Activated CD4-positive, alpha-beta T cell treated with anti-CD3 and anti-CD28 coated beads for 36 hours (primary cell): ENCODE results near the gene NMNAT2. TPM values are rescaled to one million over a fixed set of nuclear protein-coding genes. Genes with fewer than 3 reads are reported as not detected.
"Not testable (repeated sequence)": the region's sequence is repeated elsewhere in the genome, so short reads cannot be mapped to it uniquely, and the experiment has no call there.

Experiments
- ATAC-seq: fragments of 200-7000 bp; cut with Tn5 transposase; one replicate; pipeline ENCODE4 v1.10.0; 2021; ENCODE audit warnings: mild to moderate bottlenecking, moderate library complexity
- CTCF ChIA-PET: fragments of 350-600 bp; sonication (Branson Sonifier 250); formaldehyde crosslinking; loops from one replicate; lab custom pipeline; 2021; ENCODE audit warnings: antibody characterized with exemption; lab: Charles Lee
- POLR2A ChIA-PET: fragments of 350-600 bp; sonication (Branson Sonifier 250); formaldehyde crosslinking; loops from one replicate; lab custom pipeline; 2021; ENCODE audit warnings: antibody characterized with exemption, inconsistent platforms; lab: Charles Lee
- DNase-seq: peaks from one replicate; pipeline ENCODE4 v3.0.0-alpha.2; 2020
- H3K27ac Mint-ChIP-seq: one replicate; pipeline ENCODE4 v1.8.0; 2021; ENCODE audit warnings: mixed read lengths
- H3K27me3 Mint-ChIP-seq: one replicate; pipeline ENCODE4 v1.8.0; 2021; ENCODE audit warnings: mixed read lengths
- H3K36me3 Mint-ChIP-seq: one replicate; pipeline ENCODE4 v1.8.0; 2021; ENCODE audit warnings: low read depth, mixed read lengths
- H3K4me1 Mint-ChIP-seq: one replicate; pipeline ENCODE4 v1.8.0; 2021; ENCODE audit warnings: mixed read lengths
- H3K4me3 Mint-ChIP-seq: one replicate; pipeline ENCODE4 v1.8.0; 2021; ENCODE audit warnings: mild to moderate bottlenecking, moderate library complexity, mixed read lengths
- H3K9me3 Mint-ChIP-seq: one replicate; pipeline ENCODE4 v1.8.0; 2021; ENCODE audit warnings: low read depth, mixed read lengths
- intact Hi-C, 2 experiments: fragments of 100-400 bp; cut with DNase I in 1 of 2; cut with micrococcal nuclease in 1 of 2; formaldehyde crosslinking; loops; one replicate each; pipeline versions ENCODE4 v1.14.2 to v1.15.1; 2022 to 2024; cut with DNase I, micrococcal nuclease
- total RNA-seq, 2 experiments: library from RNA; stranded (reverse); gene quantifications; one replicate each; pipeline ENCODE4 v1.2.3, GENCODE V29; 2021

NMNAT2 gene
- total RNA-seq, 2 experiments from 2014 or later: not detected

GRCh38 chr1:183273984-183274383 lies 144.2 kb downstream of the NMNAT2 start:
- H3K4me3 Mint-ChIP-seq, ATAC-seq, H3K9me3 Mint-ChIP-seq, H3K36me3 Mint-ChIP-seq, H3K4me1 Mint-ChIP-seq, H3K27me3 Mint-ChIP-seq, intact Hi-C loops, H3K27ac Mint-ChIP-seq, POLR2A ChIA-PET, DNase-seq: not testable (repeated sequence)
- CTCF ChIA-PET: interaction anchor here (0.8 kb wide), 1 partner anchor 9 kb away, joined by 4 read pairs; no protein-coding TSS in a partner anchor

- no peaks in the 10 kb centered on the region for H3K36me3 Mint-ChIP-seq
- CTCF ChIA-PET: interaction anchor here (0.8 to 1.4 kb wide), 2 partner anchors 8 to 10 kb away, joined by 3 to 4 read pairs; no protein-coding TSS in a partner anchor
- ATAC-seq: no peak
- POLR2A ChIA-PET: no interaction called here
- no peaks in the 10 kb centered on the region for H3K9me3 Mint-ChIP-seq
- H3K4me3 Mint-ChIP-seq: no peak overlapping the region
- intact Hi-C loops: no loop called here
- H3K27ac Mint-ChIP-seq: no peak overlapping the region
- peaks cover 2% of the 10 kb centered on the region for H3K27me3 Mint-ChIP-seq
- H3K4me1 Mint-ChIP-seq: no peaks in the 10 kb centered on the region
- DNase-seq: no peak
Measured at GRCh38 chr1:183273300-183273699, 144.9 kb downstream of the NMNAT2 start.

GRCh38 chr1:183272390-183272848 lies 145.8 kb downstream of the NMNAT2 start:
- no peaks in the 10 kb centered on the region for H3K36me3 Mint-ChIP-seq
- DNase-seq (no peak), ATAC-seq (no peak)
- H3K9me3 Mint-ChIP-seq: no peaks in the 10 kb centered on the region
- CTCF ChIA-PET: interaction anchor here (1.4 kb wide), 1 partner anchor 9 kb away, joined by 3 read pairs; no protein-coding TSS in a partner anchor
- peaks cover 2% of the 10 kb centered on the region for H3K27me3 Mint-ChIP-seq
- H3K27ac Mint-ChIP-seq: no peak overlapping the region
- intact Hi-C loops: no loop called here
- no peak overlapping the region for H3K4me3 Mint-ChIP-seq
- no peaks in the 10 kb centered on the region for H3K4me1 Mint-ChIP-seq
- POLR2A ChIA-PET: no interaction called here

GRCh38 chr1:183270541-183271141 lies 147.5 kb downstream of the NMNAT2 start:
- DNase-seq (no peak), ATAC-seq (no peak)
- Mint-ChIP-seq H3K4me1 (no peaks in the 10 kb centered on the region), H3K36me3 (no peaks in the 10 kb centered on the region), H3K4me3 (no peak overlapping the region), H3K9me3 (no peaks in the 10 kb centered on the region), H3K27ac (no peak overlapping the region), H3K27me3 (peaks cover 6% of the 10 kb centered on the region)
- intact Hi-C loops: no loop called here
- ChIA-PET POLR2A (no interaction called here), CTCF (interaction anchor here (0.7 kb wide), 1 partner anchor 61 kb away, joined by 3 read pairs; no protein-coding TSS in a partner anchor)

- no peak overlapping the region for H3K27ac Mint-ChIP-seq
- H3K4me1 Mint-ChIP-seq: no peaks in the 10 kb centered on the region
- ATAC-seq: no peak
- no peak for DNase-seq
- H3K9me3 Mint-ChIP-seq: no peaks in the 10 kb centered on the region
- H3K27me3 Mint-ChIP-seq: peaks cover 10% of the 10 kb centered on the region
- intact Hi-C loops: no loop called here
- no peaks in the 10 kb centered on the region for H3K36me3 Mint-ChIP-seq
- POLR2A ChIA-PET: no interaction called here
- no peak overlapping the region for H3K4me3 Mint-ChIP-seq
- CTCF ChIA-PET: no interaction called here
Measured at GRCh38 chr1:183267646-183268431, 150.3 kb downstream of the NMNAT2 start.

GRCh38 chr1:183263886-183264602 lies 154.1 kb downstream of the NMNAT2 start:
- H3K36me3 Mint-ChIP-seq: no peaks in the 10 kb centered on the region
- DNase-seq (no peak), ATAC-seq (no peak)
- ChIA-PET CTCF (no interaction called here), POLR2A (no interaction called here)
- H3K4me3 Mint-ChIP-seq: no peak overlapping the region
- H3K27me3 Mint-ChIP-seq: peaks cover 14% of the 10 kb centered on the region
- H3K4me1 Mint-ChIP-seq: no peaks in the 10 kb centered on the region
- no peaks in the 10 kb centered on the region for H3K9me3 Mint-ChIP-seq
- intact Hi-C loops: no loop called here
- no peak overlapping the region for H3K27ac Mint-ChIP-seq

GRCh38 chr1:183262628-183263200 lies 155.5 kb downstream of the NMNAT2 start:
- peaks cover 18% of the 10 kb centered on the region for H3K27me3 Mint-ChIP-seq
- no peak overlapping the region for H3K4me3 Mint-ChIP-seq
- no peaks in the 10 kb centered on the region for H3K4me1 Mint-ChIP-seq
- intact Hi-C loops: no loop called here
- H3K9me3 Mint-ChIP-seq: no peaks in the 10 kb centered on the region
- no peak for DNase-seq
- H3K27ac Mint-ChIP-seq: no peak overlapping the region
- ChIA-PET POLR2A (no interaction called here), CTCF (interaction anchor here (0.6 to 0.7 kb wide), 5 partner anchors 23 to 1463 kb away, joined by 3 to 6 read pairs (median 3); no protein-coding TSS in a partner anchor)
- no peak for ATAC-seq
- no peaks in the 10 kb centered on the region for H3K36me3 Mint-ChIP-seq

GRCh38 chr1:183259924-183260323 lies 158.3 kb downstream of the NMNAT2 start:
- ATAC-seq (no peak), DNase-seq (no peak)
- intact Hi-C loops: no loop called here
- no peaks in the 10 kb centered on the region for H3K36me3 Mint-ChIP-seq
- H3K27me3 Mint-ChIP-seq: peaks cover 16% of the 10 kb centered on the region
- no peak overlapping the region for H3K27ac Mint-ChIP-seq
- ChIA-PET CTCF (interaction anchor here (0.6 kb wide), 1 partner anchor 75 kb away, joined by 3 read pairs; no protein-coding TSS in a partner anchor), POLR2A (no interaction called here)
- H3K4me3 Mint-ChIP-seq: no peak overlapping the region
- peaks cover under 1% of the 10 kb centered on the region for H3K9me3 Mint-ChIP-seq
- H3K4me1 Mint-ChIP-seq: no peaks in the 10 kb centered on the region

- Mint-ChIP-seq H3K27ac (no peak overlapping the region), H3K36me3 (no peaks in the 10 kb centered on the region), H3K4me1 (no peaks in the 10 kb centered on the region), H3K27me3 (peaks cover 16% of the 10 kb centered on the region), H3K9me3 (peaks cover 2% of the 10 kb centered on the region), H3K4me3 (no peak overlapping the region)
- ChIA-PET CTCF (interaction anchor here (0.6 kb wide), 1 partner anchor 151 kb away, joined by 4 read pairs; no protein-coding TSS in a partner anchor), POLR2A (no interaction called here)
- intact Hi-C loops: no loop called here
- ATAC-seq: no peak
- DNase-seq: no peak
Measured at GRCh38 chr1:183255073-183255472, 163.1 kb downstream of the NMNAT2 start.

- Mint-ChIP-seq H3K27ac (no peak overlapping the region), H3K4me3 (no peak overlapping the region), H3K36me3 (no peaks in the 10 kb centered on the region), H3K9me3 (peaks cover 2% of the 10 kb centered on the region), H3K27me3 (peaks cover 21% of the 10 kb centered on the region), H3K4me1 (no peaks in the 10 kb centered on the region)
- no peak for DNase-seq
- POLR2A ChIA-PET: no interaction called here
- intact Hi-C loops: no loop called here
- CTCF ChIA-PET: no interaction called here
- no peak for ATAC-seq
Measured at GRCh38 chr1:183251959-183252450, 166.2 kb downstream of the NMNAT2 start.
